Stimulated activated CD4-positive, alpha-beta T cell treated with anti-CD3 and anti-CD28 coated beads, Interleukin-2, amount 100 ng/mL, for 24 hours (primary cell): ENCODE data around the gene CARD6.
A peak's percentile ranks its signal among the peaks of the same experiment; 100 is the strongest.
"Not testable (repeated sequence)": the region's sequence is repeated elsewhere in the genome, so short reads cannot be mapped to it uniquely, and the experiment has no call there.

Source experiments
- DNase-seq, 2 donors: peaks; one replicate each; pipeline ENCODE4 v3.0.0-alpha.2; 2020

CARD6 gene

GRCh38 chr5:40828690-40829661 lies 12.2 kb upstream of the CARD6 start:
- DNase-seq: no peak

DNA sequence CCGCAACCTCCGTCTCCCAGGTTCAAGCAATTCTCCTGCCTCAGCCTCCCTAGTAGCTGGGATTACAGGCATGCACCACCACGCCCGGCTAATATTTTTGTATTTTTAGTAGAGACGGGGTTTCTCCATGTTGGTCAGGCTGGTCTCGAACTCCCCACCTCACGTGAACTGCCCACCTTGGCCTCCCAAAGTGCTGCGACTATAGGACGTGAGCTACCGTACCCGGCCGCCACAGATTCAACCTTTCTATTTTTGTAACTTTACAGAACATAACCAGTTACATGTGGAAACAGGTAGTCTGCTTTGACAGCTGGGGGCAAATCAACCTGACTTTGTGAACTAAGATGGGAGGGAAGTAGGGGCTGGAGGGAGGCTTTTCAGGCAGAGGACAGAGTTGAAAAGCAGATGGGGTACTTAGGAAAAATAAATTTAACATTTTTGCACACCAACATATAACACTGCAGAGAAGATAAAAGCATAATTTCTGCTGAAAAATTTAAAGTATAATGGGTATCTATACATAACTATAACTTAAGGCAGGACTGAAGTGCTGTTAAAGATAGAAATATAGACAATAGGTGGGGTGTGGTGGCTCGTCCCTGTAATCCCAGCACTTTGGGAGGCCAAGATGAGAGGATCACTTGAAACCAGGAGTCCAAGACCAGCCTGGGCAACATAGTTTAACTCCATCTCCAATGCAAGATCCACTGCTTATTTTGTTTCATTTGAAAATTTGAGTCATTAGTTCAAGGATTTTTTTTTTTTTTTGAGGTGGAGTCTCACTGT lies 11.2 kb upstream of the CARD6 start:
- DNase-seq: no peak

GRCh38 chr5:40831346-40832210 lies 9.6 kb upstream of the CARD6 start:
- peak in 1 of 2 donors; percentile 43 for DNase-seq

DNA sequence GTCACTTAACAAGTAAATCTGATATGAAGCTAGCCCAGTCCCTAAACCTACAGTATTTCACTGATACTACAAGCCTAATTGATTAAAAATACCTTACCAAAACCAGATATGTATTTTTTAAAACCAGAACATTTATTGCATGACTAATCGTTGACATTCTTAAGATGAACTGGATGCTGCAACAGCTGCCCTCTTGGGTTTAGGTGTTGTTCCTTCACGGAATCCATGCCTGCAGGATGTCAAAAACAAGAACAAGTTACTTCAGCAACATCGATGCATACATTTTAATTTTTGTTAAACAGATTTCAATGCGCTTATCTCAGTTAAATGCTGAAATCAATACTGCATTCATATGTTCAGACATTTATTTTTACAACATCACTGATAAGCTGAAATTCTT lies 8.8 kb upstream of the CARD6 start:
- no peak for DNase-seq

- DNase-seq: no peak
These were observed 7.4 kb upstream of the CARD6 start for GRCh38 chr5:40833712-40834229.

DNA sequence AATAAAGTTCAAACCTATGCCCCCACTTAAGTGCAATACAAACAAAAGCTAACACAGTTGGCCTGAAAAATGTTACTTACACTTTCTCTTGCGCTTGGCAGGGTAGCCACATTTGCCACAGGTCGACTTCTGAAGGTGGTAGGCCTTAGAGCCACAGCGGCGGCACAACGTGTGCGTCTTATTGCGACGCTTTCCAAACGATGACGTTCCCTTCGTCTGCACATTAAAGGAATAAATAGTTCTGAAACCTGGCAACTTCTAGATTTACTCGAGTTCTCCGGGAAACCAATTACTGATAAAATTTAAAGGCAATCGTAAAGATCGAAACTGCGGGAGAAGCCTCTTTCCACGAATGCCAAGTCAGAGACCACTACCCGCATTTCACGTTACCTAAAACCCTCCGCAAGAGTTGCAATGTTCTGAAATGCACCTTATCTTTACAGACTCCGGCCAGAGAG lies 6.7 kb upstream of the CARD6 start:
- DNase-seq: no peak

GRCh38 chr5:40834849-40835787 lies 6.0 kb upstream of the CARD6 start, which contains the start of gene RPL37:
RPL37 (minus strand) TSS chr5:40835222; CDS start chr5:40835185, 37 bp downstream.
- peak; percentile 91 for DNase-seq

DNA sequence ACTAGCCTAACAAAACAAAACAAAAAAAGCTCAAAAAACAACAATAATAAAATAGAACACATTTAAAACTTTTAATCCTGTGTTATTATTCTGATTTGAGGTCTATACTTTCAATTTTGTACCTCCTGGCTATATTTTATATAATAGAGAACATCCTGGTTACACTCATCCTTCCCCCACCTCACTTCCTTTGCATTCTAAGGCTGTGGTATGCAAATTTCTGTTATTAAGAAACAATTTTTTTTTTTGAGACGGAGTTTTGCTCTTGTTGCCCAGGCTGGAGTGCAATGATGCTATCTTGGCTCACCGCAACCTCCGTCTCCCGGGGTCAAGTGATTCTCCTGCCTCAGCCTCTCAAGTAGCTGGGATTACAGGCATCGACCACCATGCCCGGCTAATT lies 3.1 kb upstream of the CARD6 start:
- no peak for DNase-seq

GRCh38 chr5:40842351-40842750 lies 1.2 kb downstream of the CARD6 start:
- no peak for DNase-seq

DNA sequence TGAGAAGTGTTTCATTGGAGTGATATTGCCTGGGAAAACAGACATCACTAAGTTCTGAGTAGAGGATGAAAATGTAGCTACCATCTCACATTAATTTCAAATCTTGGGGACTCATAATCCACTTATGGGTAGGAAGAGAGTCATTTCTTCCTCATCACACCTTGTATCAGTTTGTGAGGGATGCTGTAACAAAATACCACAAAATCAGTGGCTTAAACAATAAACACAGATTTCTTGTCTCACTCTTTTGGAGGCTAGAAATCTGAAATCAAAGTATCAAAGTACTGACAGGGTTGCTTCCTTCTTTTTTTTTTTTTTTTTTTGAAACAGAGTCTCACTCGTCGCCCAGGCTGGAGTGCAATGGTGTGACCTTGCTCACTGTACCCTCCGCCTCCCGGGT lies 3.4 kb downstream of the CARD6 start:
- no peak for DNase-seq

DNA sequence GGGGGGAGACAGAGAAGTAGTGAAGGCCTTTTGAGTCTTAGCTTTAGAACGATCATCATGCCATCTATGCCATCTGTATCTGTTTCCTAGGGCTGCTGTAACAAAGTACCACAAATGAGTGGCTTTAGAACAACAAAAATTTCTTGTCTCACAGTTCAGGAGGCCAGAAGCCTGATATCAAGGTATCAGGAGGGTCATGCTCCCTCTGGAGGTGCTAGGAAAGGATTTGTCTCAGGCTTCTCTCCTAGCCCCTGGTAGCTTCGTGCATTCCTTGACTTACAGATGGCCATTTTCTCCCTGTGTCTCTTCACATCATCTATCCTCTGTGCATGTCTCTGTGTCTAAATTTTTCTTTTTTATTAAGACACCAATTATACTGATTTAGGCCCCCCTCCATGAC lies 5.2 kb downstream of the CARD6 start:
- DNase-seq: no peak

DNA sequence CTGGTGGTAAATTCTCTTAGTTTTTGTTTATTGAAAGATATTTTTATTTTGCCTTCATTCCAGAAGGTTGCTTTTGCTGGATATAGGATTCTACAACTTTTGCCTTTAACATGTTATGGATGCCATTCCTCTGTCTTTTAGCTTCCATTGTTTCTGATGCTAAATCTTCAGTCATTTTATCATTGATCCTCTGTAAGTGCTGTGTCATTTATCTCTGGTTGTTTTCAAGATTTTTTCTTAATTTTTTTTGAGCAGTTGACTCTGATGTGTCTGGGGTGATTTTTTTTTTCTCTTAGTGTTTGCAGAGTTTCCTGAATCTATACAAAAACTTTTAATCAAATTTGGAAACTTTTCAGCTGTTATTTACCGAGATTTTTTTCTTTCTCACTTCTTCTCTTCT lies 6.4 kb downstream of the CARD6 start:
- DNase-seq: no peak

- no peak for DNase-seq
These were observed 12.5 kb downstream of the CARD6 start for GRCh38 chr5:40853632-40854192.

- no peak for DNase-seq
These were observed 19.5 kb downstream of the CARD6 start for GRCh38 chr5:40860711-40861110.

GRCh38 chr5:40865004-40865403 lies 23.8 kb downstream of the CARD6 start:
- DNase-seq: not testable (repeated sequence)

GRCh38 chr5:40866844-40867243 lies 25.7 kb downstream of the CARD6 start:
- no peak for DNase-seq

DNA sequence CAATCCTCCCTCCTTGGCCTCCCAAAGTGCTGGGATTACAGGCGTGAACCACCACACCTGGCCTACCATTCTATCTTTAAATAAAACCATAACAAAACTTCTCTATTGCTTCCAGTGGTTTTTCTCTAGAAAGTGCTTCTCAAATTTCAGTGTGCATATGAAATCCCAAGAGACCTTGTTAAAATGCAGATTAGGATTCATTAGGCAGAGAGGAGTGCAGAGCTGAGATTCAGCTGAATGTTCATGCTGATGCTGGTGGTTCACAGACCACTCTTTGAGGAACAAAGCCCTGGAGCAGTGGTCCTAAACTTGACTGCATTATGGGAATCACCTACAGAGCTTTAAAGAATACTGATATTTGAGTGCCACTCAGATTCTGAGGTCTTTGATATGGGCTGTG lies 28.2 kb downstream of the CARD6 start:
- no peak for DNase-seq

DNA sequence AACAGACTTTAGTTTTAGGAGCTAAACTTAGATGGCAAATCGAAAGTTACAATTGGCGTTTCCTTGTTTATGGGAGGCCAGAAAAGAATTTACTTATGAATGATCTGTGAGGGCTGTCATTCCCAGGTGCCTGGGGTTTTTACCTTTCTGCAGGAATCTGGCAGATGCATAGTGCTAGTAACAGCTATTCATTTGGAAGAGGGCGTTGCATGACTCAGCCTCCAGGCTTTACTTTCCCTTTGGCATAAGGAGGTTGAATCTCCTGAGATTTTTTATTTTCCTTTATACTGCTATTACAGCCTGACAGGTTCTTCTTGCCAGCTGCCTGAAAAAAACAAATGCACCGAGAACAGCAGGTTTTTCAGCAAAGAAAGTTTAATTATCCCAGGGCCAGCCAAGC lies 30.0 kb downstream of the CARD6 start:
- no peak for DNase-seq

DNA sequence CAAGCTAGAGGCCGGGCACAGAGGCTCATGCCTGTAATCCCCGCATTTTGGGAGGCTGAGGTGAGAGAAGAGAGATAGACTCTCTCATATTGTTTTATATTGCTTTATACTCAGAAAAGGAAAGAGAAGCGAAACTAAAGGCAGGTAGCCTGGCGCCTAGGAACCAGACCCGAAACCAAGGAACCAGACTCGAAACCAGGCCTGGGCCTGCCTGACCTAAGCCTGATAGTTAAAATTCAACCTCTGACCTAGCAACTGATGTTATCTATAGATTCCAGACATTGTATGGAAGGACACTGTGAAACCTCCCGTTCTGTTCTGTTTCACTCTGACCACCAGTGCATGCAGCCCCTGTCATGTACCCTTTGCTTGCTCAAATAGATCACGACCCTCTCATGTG lies 31.1 kb downstream of the CARD6 start:
- not testable (repeated sequence) for DNase-seq

GRCh38 chr5:40873286-40873880 lies 32.2 kb downstream of the CARD6 start:
- no peak for DNase-seq

GRCh38 chr5:40875958-40876357 lies 34.8 kb downstream of the CARD6 start:
- DNase-seq: no peak
